ENCODE data around the gene TEAD4.

TEAD4 gene

GRCh38 chr12:2959192-2959504 is at the start of gene TEAD4:
Gene TEAD4, plus strand, starts transcription at chr12:2959397.
- ChIA-PET POLR2A (no interaction called here), CTCF (no interaction called here)
- peak; percentile 76 for DNase-seq (ENCODE audit: extremely low spot score)
- TF ChIP-seq, protein P1, sequence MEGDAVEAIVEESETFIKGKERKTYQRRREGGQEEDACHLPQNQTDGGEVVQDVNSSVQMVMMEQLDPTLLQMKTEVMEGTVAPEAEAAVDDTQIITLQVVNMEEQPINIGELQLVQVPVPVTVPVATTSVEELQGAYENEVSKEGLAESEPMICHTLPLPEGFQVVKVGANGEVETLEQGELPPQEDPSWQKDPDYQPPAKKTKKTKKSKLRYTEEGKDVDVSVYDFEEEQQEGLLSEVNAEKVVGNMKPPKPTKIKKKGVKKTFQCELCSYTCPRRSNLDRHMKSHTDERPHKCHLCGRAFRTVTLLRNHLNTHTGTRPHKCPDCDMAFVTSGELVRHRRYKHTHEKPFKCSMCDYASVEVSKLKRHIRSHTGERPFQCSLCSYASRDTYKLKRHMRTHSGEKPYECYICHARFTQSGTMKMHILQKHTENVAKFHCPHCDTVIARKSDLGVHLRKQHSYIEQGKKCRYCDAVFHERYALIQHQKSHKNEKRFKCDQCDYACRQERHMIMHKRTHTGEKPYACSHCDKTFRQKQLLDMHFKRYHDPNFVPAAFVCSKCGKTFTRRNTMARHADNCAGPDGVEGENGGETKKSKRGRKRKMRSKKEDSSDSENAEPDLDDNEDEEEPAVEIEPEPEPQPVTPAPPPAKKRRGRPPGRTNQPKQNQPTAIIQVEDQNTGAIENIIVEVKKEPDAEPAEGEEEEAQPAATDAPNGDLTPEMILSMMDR (IDR thresholded peaks at IDR 0.05; ENCODE audit: control extremely low read depth, extremely low read depth, low read depth, missing control alignments): no peak

DNA sequence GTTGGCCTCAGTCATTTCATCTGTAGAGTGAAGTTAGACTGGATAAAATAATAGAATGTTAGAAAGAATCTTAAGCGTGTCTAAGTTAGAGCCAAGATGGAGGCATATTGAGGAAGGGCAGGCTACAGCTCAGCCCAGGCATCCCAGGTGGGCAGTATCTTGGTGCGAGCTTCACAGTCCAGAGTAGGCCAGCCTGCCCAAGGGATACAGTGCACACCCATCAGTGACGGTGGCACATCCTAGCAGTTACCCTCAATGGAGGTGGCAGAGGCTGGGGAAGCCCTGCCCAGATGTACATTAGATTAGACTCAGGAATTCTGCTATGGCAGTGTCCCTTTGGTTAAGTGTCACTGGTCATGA is 47.0 kb upstream of the TEAD4 start:
- TF ChIP-seq, protein P1 (IDR thresholded peaks at IDR 0.05; ENCODE audit: control extremely low read depth, extremely low read depth, low read depth, missing control alignments): no peak
- POLR2A ChIA-PET: interaction anchor here (0.9 kb wide), 1 partner anchor 12 kb away, joined by 3 read pairs; no protein-coding TSS in a partner anchor
- DNase-seq (ENCODE audit: extremely low spot score): no peak
- CTCF ChIA-PET: interaction anchor here (1.3 to 2.5 kb wide), 2 partner anchors 12 to 33 kb away, joined by 6 to 10 read pairs; no protein-coding TSS in a partner anchor

DNA sequence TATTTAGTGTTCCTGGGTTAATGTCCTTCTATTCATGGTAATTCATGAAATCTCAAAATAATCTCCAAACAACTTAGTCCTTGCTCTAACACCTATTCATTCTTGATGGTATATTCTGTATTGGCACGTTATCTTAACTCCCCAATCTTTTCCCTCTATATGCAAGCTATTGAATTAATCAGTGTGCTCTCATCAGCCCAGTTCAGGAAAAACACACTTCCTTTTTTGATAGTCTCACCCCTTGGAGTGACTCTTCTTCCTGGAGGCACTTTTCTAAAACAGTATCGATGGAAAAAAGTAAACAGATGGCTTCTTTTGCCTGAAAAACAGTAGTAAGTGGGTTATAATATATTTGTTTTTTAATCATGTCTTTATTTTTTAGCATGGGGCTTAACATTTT is 39.9 kb upstream of the TEAD4 start:
- POLR2A ChIA-PET: no interaction called here
- TF ChIP-seq, protein P1 (IDR thresholded peaks at IDR 0.05; ENCODE audit: control extremely low read depth, extremely low read depth, low read depth, missing control alignments): no peak
- DNase-seq (ENCODE audit: extremely low spot score): no peak
- CTCF ChIA-PET: no interaction called here

- ChIA-PET CTCF (interaction anchor here (1.7 kb wide), 1 partner anchor 22 kb away, joined by 7 read pairs; no protein-coding TSS in a partner anchor), POLR2A (no interaction called here)
- no peak for DNase-seq (ENCODE audit: extremely low spot score)
- TF ChIP-seq, protein P1 (IDR thresholded peaks at IDR 0.05; ENCODE audit: control extremely low read depth, extremely low read depth, low read depth, missing control alignments): no peak
Observed at GRCh38 chr12:2922329-2922728, 36.9 kb upstream of the TEAD4 start.

DNA sequence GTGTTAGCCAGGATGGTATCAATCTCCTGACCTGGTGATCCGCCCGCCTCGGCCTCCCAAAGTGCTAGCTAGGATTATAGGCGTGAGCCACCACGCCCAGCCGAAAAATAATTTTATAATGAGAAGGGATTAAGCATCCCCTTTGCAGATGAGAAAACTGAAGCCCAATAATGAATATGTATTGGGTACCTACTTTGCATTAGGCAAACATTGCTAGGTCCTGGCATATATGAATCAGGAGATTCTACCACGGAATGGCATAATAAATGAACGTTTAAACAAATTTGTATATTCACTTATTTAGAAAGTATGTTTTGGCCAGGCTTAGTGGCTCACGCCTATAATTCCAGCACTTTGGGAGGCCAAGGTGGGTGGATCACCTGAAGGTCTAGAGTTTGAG is 36.1 kb upstream of the TEAD4 start:
- CTCF ChIA-PET: interaction anchor here (1.7 kb wide), 1 partner anchor 21 kb away, joined by 7 read pairs; no protein-coding TSS in a partner anchor

GRCh38 chr12:2924019-2924418 is 35.2 kb upstream of the TEAD4 start:
- ChIA-PET CTCF (no interaction called here), POLR2A (no interaction called here)
- TF ChIP-seq, protein P1 (IDR thresholded peaks at IDR 0.05; ENCODE audit: control extremely low read depth, extremely low read depth, low read depth, missing control alignments): no peak
- DNase-seq (ENCODE audit: extremely low spot score): no peak

More for the DNA sequence above, 36.1 kb upstream of the TEAD4 start:
- TF ChIP-seq, protein P1 (IDR thresholded peaks at IDR 0.05; ENCODE audit: control extremely low read depth, extremely low read depth, low read depth, missing control alignments): no peak
- no peak for DNase-seq (ENCODE audit: extremely low spot score)
- POLR2A ChIA-PET: no interaction called here

All from GM10248 (cell line).